OCI-M2 (cell line): Measurements from ENCODE around the gene B3GNT7.
"Not testable (repeated sequence)": the region's sequence is repeated elsewhere in the genome, so short reads cannot be mapped to it uniquely, and the experiment has no call there.

Experiments used
- DNase-seq: peaks from one replicate; lab custom pipeline; 2025; ENCODE audit not compliant: unreplicated experiment; lab: John Stamatoyannopoulos, UW

B3GNT7 gene

DNA sequence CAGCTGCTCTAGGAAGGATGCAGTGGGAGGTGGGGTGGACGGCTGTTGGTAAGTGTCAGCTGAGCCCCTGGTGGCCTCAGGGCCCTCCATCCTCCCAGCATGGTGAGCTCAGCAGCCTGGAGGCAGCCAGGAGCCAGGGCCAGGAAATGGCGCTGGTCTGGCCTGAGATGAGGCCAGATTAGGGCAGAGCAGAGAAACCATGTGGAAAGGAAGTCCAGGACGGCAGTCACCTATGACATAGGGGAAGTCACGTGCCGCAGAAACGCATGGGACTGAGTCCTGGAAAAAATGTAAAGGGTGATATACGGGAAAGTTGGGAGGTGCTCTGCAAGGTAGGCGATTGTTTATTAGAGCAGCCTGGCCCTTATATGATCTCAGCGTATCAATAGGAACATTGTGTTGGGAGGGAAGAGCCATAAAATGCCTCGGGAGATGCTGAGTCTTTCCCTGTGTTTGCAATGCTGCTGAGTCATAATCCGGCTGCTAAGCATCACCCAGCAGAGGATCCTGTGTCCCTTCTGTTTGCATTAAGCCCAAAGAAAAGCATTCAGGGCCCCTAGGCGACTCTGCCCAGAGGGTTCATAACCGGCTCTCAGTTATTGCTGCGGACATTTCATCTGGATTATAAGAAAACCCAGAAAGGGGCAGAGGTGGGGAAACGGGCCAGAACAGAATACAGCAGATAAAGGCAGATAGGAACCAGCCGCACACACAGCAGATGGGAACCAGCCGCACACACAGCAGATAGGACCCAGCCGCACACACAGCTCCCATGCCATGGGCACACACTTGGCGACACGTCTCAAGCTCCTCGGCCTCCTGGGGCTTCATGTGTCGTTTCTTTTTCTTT, 30.3 kb upstream of the B3GNT7 start:
- no peak for DNase-seq

- DNase-seq = no peak
Measured at GRCh38 chr2:231367178-231367577, 28.3 kb upstream of the B3GNT7 start.

GRCh38 chr2:231369580-231370428, 25.7 kb upstream of the B3GNT7 start:
- DNase-seq = no peak

- no peak for DNase-seq
Measured at GRCh38 chr2:231370429-231370748, 25.1 kb upstream of the B3GNT7 start.

DNA sequence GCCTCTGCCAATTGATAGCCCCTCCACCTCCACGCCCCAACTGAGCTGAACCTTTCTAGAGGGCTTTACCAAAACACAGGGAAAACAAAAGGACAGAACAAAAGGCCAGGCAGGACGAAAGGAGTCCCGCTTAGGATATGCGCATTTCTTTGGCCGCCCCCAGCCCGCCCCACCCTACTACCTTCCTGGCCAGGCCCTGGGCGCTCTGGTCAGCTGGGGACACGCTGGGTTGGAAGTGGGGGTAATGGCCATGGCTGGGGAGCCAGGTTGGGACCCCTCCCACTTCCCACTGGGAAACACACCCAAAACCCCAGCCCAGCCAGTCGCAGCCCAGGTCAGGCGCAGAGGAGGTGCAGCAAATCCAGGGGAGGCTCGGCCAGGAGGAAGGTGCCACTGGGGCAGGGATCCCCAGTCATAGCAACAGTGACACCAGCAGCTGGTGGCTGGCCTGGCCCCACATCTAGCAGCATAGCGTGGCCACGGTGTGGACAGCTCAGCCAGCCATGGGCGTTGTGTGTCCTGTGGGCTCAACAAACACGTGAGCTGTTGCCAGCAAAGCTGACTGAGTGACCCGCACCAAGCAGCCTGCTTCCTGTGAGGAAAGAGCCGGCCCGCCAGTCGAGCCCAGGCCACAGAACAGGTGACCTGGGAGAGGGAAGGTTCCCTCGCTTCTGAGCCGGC, 24.6 kb upstream of the B3GNT7 start:
- no peak for DNase-seq

DNA sequence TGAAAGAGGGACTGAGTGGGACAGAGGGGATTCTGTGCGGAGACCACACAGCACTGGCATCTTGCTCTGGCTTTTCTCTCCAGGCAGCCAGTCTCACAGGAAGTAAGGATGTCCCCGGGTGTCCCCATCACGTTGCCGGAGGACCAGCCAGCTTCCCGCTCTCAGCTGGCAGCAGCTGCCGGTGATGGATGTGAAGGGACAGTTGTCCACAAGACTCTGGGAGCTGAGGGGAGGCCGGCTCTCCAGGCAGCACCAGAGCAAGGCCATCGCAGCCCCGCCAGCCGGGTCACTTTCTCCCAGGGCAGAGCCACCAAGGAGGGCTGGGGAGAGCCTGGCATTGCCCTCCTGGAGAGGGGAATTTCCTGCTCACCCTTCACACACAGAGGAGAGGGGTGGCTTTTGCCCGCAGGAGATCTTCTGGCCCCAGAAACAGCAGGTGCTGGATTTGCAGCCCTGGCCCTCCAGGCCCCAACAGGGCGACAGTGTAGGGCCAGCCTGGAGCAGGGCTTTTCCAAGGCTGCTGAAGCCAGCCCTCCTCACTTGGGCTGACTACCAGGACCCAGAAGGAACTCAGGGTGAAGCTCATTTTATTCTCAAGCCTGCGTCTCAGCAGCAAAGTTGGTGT, 24.0 kb upstream of the B3GNT7 start:
- DNase-seq = no peak

DNA sequence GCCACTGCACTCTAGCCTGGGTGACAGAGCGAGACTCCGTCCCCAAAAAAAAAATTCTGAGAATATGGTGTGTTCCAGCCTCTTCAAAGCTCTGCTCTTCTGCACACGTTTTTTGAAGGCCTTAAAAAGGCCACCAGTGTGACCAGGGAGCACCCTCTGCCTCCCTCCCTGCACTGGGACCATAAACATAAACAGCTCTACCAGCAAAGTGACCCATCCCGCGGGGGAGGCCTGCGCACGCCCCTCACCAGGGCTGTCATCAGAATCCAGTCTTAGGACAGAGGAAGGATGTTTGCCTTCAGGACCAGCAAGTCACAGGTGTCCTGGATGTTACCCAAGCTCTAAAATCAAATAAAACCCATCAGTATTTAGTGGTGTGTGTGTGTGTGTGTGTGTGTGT, 23.2 kb upstream of the B3GNT7 start:
- DNase-seq = no peak

DNA sequence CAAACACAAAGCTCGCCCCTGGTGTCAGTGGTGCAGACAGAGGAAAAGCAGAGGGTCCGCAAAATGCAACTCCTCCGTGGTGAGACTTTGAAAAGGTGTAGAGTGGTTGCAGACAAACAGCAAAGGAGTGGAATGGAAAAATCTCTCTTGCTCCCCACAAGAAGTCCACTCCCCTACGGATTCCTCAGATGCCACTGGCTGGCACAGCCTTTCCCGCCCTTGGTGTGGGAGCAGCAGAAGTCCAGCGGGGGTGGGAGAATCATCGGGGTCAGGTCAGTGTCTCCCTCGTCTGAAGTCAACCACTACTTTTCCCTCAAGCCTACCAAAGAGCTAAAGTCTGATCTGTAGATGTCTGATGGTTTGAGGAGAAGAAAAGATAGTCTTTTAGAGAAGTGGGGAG, 22.3 kb upstream of the B3GNT7 start:
- no peak for DNase-seq

DNA sequence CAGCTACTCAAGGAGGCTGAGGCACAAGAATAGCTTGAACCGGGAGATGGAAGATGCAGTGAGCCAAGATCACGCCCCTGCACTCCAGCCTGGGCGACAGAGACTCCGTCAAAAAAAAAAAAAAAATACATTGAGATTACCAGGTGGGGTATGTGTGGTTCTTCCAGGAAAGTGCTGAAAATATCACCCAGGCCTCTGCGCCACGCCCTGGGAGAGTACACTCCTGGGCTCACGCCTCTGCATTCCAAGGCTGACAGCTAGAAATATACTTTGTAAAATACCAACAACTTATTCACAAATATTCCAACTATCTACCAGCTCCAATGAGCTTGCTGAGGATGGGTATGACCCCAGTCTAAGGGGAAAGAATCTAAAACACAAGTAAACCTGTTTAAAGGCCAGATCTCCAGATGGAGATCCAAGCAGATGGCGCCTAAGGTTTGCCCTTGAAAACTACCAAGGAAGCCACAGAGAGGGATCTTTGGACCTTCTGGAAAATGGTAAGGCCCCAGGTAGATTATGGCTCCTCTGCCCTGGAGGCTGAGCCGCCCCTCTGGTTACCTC, 21.6 kb upstream of the B3GNT7 start:
- DNase-seq = no peak

DNA sequence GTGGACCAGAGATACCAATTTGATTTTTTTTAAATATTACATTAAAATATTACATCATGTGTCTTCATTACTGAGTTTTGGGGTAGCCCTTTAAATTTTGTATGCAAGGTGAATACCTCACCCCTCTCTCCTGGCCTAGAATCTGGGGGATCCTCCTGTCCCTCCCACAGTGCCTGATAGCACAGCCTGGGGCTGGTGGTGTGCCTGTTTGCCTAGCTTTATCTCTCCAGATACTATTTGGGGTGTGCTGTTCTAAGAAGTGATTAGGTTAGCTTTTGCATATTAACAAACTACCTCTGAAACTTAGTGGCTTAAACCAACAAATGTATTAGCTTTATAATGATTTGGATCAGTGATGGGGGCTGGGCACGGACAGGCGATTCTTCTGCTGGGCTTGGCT, 20.7 kb upstream of the B3GNT7 start:
- DNase-seq = no peak

- DNase-seq = not testable (repeated sequence)
Measured at GRCh38 chr2:231375994-231376615, 19.4 kb upstream of the B3GNT7 start.

- no peak for DNase-seq
Measured at GRCh38 chr2:231376857-231377256, 18.7 kb upstream of the B3GNT7 start.

DNA sequence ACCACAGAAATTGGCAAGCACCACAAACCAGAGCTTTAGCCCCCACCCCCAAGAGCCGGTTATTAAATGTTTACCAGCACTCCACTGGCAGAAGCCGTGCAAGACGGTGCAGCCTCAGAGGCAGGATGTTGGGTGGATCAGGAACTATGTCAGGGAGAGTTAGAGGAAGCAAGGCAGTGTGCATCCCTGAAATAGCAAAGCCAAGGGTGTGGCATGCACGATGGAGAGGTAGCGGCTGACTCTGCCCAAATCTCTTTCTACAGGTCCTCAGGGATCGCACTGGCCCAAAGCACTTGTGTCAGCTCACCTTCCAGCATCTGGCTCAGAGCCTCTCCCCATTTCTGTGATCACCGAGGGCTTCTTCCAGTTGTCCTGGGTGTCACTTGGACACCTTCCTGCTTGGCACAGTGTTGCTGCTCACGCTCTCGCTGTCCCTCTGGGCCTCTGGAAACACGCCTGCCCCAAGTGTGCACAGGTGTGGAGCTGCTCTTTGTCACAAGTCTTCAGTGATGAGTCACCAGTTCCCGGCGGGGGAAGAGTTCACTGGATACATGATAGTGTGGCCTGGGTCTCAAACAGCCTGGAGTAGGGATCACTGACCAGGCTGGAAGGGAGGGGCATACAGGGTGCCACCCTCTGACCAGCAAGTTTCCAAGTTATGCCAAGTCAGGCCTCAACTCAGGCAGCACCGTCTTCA, 17.3 kb upstream of the B3GNT7 start:
- DNase-seq = no peak

GRCh38 chr2:231379266-231380215, 16.0 kb upstream of the B3GNT7 start:
- no peak for DNase-seq

GRCh38 chr2:231380307-231380706, 15.2 kb upstream of the B3GNT7 start:
- DNase-seq = no peak

DNA sequence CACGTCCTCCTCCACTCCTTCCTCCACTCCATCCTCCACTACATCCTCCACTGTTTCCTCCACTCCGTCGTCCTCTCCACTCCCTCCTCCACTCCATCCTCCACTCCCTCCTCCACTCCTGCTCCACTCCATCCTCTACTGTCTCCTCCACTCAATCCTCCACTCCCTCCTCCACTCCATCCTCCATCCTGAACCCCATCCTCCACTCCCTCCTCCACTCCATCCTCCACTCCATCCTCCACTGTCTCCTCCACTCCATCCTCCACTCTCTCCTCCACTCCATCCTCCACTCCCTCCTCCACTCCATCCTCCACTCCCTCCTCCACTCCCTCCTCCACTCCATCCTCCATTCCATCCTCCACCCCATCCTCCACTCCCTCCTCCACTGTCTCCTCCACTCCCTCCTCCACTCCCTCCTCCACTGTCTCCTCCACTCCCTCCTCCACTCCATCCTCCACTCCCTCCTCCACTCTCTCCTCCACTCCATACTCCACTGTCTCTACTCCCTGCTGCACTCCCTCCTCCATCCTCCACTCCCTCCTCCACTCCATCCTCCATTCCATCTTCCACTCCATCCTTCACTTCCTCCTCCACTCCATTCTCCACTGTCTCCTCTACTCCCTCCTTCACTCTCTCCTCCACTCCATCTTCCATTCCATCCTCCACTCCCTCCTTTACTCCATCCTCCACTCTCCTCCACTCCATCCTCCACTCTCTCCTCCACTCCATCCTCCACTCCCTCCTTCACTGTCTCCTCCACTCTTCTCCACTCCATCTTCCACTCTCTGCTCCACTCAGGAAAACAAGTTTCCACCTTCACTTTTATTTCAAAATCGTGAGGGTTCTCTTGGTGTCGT, 14.3 kb upstream of the B3GNT7 start:
- DNase-seq = no peak

GRCh38 chr2:231382116-231382515, 13.4 kb upstream of the B3GNT7 start:
- no peak for DNase-seq
